NCI-H1930 (cell line): ENCODE measurements around the gene SRMS.

ENCODE experiments used
- DNase-seq, 2 experiments: peaks; one replicate each; lab custom pipeline; 2025; lab: John Stamatoyannopoulos, UW

Gene SRMS

GRCh38 chr20:63501818-63502670 lies 45.5 kb downstream of the SRMS start:
- peak; percentile 61 to 67 for DNase-seq

DNA sequence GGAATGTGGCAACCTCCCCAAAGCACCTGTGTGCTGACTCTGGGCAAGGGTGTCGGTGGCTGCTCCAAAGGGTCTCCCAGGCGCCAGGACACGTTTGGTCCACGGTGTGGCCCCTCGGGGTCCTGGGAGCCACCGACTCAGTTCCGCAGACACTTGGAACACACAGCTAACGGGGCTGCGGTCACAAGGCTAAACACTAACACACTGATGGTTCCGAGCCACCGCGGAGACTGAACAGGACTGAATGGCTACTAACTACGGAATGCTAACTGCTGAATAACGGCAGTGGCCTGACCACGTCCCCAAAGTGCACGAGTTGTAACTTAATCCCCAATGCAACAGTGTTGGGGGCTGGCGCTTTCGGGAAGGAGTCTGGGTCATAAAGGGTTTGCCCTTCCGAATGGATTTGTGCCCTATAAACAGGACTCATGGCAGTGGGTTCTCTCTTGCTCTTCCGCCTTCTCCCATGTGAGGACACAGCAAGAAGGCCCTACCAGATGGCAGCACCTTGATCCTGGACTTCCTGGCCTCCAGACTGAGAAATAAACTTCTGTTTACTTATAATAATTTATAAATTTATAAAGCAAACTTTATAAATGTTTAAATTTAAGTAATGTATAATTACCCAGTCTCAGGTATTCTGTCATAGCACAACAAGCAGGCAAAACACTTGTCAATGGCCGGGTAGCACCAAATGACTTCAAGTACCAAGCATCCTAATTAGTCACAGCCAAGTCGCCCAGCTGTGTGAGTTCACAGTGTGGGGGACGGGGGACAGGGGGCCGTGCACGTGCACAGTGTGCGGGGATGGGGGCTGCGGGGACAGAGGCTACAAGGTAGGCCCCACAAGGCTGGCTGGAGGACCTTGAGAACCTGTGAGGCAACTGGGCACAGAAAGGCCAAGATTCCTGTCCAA lies 46.4 kb downstream of the SRMS start:
- DNase-seq: no peak

DNA sequence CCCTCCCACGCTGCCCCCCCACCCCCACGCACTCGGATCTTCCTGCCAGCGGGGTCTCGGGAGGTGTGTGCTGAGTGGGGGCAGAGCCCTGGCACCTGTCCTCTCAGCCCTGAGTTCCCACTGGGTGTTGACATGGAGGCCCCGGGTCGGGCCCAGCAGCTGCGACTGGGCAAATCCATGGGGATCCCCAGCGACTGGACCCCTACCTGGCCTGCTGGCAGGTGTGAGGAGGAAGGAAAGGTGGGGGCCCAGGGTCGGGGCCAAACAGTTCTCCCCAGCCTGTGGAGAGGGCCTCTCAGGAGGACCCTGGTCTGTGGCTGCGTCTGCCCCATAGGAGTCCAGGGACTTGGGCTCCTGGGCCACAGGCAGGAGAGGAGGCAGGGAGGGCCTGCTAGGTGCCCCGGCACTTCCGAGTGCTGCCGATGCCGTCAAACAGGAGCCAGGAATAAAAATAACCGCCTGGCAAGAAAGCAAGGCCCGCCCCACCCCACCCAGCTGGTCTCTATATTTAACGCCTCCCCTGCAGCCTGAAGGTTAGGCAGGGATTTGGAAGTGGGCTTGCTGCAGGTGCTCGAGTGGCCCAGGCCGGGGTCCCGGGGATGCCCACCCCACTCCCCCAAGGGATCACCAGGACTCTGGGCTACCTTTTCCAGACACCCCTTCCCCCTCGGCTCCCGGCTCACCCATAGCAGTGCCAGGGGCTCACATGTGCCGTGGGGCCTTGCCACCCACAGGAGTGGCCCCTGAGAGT lies 47.2 kb downstream of the SRMS start:
- DNase-seq: no peak

- DNase-seq: peak in 1 of 2 experiments; percentile 54
These were observed 48.1 kb downstream of the SRMS start for GRCh38 chr20:63499338-63499969.

DNA sequence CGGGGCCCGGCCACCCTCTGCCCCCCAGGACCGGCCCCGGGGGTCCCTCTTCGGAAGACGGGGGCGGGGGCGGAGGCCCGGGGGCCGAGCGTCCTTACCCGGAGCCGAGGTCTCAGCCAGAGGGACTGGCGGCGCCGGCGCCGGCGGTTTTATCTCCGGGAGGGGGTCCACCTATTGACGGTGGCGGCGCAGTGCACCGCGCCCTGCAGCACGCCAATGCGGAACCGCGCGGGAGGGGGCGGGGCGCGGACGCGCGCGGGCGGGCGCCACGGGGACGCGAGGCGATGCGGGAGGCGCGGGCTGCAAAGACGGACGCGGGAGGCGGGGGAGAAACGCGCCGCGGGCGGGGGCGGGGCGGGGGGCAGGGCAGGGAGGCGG lies 48.6 kb downstream of the SRMS start, which contains the start of gene EEF1A2:
TSS of gene EEF1A2 (minus strand) at position 124 of the 378 bp plus-strand sequence. CDS start 1,320 bp downstream, outside the sequence.
- peak; percentile 35 to 64 for DNase-seq

DNA sequence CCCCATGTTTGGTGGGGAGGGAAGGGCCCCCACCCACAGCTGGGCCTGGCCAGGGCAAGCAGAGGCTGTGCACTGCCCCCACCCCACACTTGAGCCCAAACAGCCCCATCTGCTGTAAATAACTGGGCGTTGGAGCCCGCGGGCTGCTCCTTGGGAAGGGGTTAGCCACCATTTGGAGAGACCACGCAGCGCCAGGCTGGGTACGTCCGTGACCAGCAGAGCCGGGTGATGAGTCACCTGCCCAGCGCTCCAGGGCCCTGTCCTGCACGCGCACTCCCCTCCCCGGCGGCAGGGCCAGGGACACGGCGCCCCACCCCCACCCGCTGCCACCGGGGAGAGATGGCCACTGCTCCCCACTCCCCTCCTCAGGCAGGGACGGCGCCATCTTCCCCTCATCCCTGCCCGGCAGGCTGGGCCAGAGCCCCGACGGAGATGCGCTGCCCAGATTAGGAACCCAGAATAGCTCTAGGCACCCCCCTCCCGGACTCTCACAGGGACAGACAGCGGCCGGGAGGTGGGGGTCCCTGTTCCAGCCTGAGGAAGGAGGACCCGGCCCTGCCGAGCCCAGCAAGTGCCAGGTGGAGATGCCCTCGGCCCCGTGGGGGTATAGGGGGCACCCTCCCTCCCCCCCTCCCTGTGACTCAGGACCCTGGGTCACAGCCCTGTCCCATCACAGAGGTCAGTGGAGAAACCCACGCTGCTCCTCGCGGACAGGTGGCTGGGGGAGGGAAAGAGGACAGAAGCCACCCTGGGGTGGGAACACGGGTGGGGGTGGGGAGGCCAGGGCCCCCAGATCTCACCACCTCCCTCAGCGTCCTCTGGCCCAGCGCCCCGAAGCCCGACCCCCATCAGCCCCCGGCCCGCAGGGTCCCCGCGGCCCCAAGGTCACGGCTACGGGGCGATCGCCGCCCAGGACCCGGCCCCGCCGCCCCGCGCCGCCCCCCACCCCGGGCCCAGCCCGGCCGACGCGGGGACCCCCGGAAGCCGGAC lies 49.3 kb downstream of the SRMS start:
- DNase-seq: peak in 1 of 2 experiments; percentile 26

- no peak for DNase-seq
These were observed 50.2 kb downstream of the SRMS start for GRCh38 chr20:63497138-63497945.

GRCh38 chr20:63496596-63497120 lies 50.9 kb downstream of the SRMS start:
- no peak for DNase-seq

DNA sequence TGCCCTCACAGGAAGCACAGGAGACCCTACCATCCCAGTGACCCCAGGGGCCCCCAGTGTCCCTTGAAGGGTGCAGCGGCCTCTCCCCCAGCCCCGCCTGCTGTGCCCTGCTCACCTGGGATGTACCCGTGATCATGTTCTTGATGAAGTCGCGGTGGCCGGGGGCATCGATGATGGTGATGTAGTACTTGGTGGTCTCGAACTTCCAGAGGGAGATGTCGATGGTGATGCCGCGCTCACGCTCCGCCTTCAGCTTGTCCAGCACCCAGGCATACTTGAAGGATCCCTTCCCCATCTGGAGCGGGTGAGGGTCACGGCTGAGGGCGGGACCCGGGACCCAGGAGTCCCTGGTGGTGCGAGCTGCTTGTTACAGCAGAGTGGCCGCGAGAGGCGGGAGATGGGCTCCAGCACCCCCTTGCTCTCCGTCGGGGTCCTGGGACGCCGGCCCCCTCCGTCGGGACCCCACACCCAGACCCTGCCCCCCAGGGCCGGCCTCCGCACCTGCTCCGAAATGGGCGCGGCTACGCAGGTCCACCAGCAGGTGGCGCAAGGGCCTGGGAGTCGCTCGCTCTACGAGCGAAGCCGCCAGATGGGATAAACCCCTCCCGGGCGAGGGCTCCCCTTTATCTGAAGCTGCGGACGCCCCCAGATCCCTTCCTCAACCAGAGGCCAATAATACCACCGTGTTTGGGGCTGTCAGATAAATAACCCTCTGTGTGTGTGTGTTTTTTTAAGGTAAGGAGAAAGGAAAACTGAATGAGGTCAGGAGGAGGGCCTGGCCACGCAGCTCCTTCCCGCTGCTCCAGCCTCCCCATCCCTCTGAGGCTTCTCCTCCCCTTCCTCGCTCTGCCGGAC lies 51.6 kb downstream of the SRMS start:
- peak in 1 of 2 experiments; percentile 45 for DNase-seq

DNA sequence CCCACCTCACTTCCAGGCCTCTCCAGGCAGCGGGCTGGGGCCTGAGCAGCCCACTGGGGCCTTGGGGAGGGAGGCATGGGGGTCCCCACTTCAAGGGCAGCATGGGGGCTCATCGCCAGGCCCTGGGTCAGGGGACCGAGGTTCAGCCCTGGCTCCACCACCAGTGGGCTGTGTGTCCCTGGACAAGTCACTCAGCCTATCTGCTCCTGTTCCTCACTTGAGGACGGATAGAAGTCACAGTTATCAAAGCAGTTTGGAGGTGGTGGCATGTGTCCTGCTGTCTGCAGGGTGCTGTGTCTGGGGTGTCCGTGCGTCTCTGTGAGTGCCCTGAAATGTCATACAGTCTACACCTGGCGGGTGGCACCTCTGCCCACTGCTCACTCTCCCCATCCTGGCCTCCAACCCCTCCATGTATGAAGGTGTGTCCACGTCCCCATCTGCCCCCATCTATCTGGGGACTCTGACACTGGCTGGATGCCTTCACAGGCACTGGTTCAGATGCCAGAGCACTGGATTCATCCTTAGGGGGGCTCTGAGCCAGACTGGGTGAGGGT lies 52.3 kb downstream of the SRMS start:
- no peak for DNase-seq

GRCh38 chr20:63494420-63495166 lies 53.0 kb downstream of the SRMS start:
- DNase-seq: no peak

- DNase-seq: no peak
These were observed 53.5 kb downstream of the SRMS start for GRCh38 chr20:63494084-63494419.

DNA sequence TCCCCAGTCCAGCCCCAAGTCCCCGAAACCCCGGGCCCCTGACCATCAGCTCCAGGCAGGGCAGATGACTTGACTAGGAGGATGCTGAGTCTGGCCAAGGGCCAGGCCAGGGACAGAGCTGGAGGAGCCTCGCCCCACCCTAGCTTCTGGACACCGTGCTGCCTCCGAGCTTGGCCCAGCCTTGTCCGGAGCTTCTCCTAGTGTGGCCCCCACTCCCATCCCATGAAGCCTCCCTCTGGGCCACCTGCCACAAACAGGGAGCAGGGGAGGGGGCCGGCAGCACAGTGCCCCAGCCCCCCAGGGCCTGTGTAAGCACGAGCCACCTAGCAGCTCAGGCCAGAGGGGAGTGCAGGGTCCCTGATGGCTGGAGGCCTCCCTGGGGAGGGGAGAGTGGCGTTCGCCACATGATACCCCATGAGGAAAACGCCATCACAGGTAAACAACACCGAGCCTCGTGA lies 54.0 kb downstream of the SRMS start:
- no peak for DNase-seq

- no peak for DNase-seq
These were observed 54.6 kb downstream of the SRMS start for GRCh38 chr20:63492982-63493381.

GRCh38 chr20:63492518-63492917 lies 55.0 kb downstream of the SRMS start:
- no peak for DNase-seq

GRCh38 chr20:63491635-63492230 lies 55.8 kb downstream of the SRMS start:
- DNase-seq: no peak

DNA sequence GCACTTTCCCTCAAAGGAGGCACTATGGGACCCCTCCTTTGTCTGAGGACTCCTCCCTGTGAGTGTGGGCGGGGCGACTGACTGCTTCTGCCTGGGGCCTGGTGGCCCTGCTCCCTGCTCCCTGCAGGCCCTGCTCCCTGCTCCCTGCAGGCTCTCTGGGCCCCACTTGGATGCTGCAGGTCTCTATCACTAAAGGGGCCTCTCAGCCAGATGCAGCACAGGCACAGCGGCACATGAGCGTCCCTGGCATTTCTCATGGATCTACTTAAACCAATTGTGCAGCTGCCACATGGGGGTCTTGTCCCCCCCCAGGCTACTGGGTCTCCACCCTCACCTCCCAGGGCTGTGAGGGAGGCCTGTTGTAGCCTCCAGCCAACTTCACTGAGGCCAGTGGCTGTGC lies 56.5 kb downstream of the SRMS start:
- no peak for DNase-seq
